IPS-20b (cell line): Measurements from ENCODE around the gene TNS3.

Source experiments
- H3K27ac ChIP-seq: one replicate; pipeline ENCODE4 v1.5.1; 2013; ENCODE audit warnings: low read length
- H3K27me3 ChIP-seq: 2 replicates; pipeline ENCODE4 v1.6.1; 2013; ENCODE audit warnings: mild to moderate bottlenecking, low read length, inconsistent platforms; ENCODE audit not compliant: insufficient read depth
- H3K36me3 ChIP-seq: 2 replicates; pipeline ENCODE4 v1.6.1; 2013; ENCODE audit warnings: low read depth, mild to moderate bottlenecking, inconsistent platforms, low read length, moderate library complexity; ENCODE audit not compliant: insufficient read depth
- H3K4me1 ChIP-seq: 2 replicates; pipeline ENCODE4 v1.6.1; 2013; ENCODE audit warnings: mild to moderate bottlenecking, control low read depth, inconsistent platforms, low read length, moderate library complexity; ENCODE audit not compliant: insufficient read depth
- H3K4me3 ChIP-seq: 2 replicates; pipeline ENCODE4 v1.5.1; 2013; ENCODE audit warnings: mild to moderate bottlenecking, low read length, inconsistent platforms
- H3K9ac ChIP-seq: 2 replicates; pipeline ENCODE4 v1.6.1; 2013; ENCODE audit warnings: low read depth, mild to moderate bottlenecking, inconsistent platforms, low read length, moderate library complexity
- H3K9me3 ChIP-seq: 2 replicates; pipeline ENCODE4 v1.6.1; 2013; ENCODE audit warnings: mild to moderate bottlenecking, low read depth, low read length, inconsistent platforms; ENCODE audit not compliant: insufficient read depth

The TNS3 gene

GRCh38 chr7:47577321-47577919 lies 4.5 kb downstream of the TNS3 start:
- H3K27ac ChIP-seq, result no peak overlapping the region
- H3K9me3 ChIP-seq, result no peaks in the 10 kb centered on the region
- H3K4me3 ChIP-seq, result no peak overlapping the region
- H3K27me3 ChIP-seq, result peaks cover 4% of the 10 kb centered on the region
- no peaks in the 10 kb centered on the region; the same call in 1 of the 2 replicates for H3K36me3 ChIP-seq
- no peak overlapping the region for H3K9ac ChIP-seq
- H3K4me1 ChIP-seq, result peaks cover 14% of the 10 kb centered on the region

DNA sequence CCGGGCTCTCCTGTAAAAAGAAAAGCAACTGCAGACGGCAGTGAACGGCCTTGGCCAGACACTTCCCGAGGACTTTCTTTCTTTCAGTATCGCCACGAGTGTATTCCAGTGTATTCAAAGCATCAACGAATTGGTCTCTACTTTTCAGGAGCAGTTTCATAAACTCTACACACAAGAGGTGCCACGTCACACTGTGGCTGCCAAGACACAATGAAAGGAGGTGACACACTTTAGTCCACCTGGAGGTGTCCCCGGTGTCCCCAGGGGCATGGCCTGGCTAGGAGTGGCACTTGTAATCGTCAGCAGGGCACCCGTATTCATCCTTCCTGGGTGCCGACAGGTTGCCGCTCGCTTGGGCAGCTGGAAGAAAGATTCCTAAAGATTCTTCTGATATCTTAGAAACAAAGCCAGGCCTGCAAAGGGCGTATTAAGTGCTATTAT lies 5.0 kb downstream of the TNS3 start:
- Histone ChIP-seq H3K4me1 (peaks cover 13% of the 10 kb centered on the region), H3K9me3 (no peaks in the 10 kb centered on the region), H3K9ac (no peak overlapping the region), H3K36me3 (no peaks in the 10 kb centered on the region; the same call in 1 of the 2 replicates), H3K27me3 (no peaks in the 10 kb centered on the region; the same call in 1 of the 2 replicates), H3K27ac (no peak overlapping the region), H3K4me3 (no peak overlapping the region)

DNA sequence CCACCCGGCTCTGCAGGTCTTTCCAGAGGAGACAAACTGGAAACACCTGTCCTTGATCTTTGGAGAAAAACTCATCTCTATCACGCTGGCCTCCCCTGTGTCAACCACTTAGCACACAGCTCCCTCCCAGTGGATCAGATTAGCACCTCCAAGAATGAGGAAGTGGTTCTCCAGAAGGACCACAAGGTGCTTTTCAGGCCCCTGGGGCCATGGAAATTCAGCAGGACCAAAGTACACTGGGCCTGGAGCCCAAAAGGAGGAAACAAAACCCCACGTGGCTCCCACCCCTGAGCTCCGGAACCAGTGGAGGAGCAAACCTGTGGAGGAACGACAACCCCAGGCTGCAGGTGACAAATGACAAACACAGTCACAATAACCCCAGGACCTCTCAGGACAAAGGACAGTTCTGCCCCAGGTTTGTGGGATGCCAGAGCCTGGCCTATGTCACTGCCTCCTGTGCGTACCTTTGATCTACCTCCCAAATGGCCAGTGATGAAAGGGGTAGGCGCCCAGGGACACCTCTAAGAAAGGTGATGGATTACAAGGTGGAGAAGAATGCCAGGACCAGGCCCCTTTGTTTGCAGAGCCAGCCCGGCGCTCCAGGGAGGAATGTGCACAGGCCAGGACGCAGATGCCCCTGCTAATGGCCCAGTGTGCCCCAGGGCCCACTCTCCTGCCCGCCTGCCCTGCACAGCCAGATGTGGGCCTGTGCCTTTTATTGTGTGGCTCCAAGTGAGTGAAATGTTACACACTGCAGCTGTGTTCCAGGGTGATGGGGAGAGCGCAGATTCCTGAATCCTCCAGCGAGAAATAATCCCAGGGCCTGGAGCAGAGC lies 5.7 kb downstream of the TNS3 start:
- Histone ChIP-seq H3K9ac (no peak overlapping the region), H3K27ac (no peak overlapping the region), H3K4me3 (no peak overlapping the region), H3K27me3 (no peaks in the 10 kb centered on the region; the same call in 1 of the 2 replicates), H3K4me1 (peaks cover 13% of the 10 kb centered on the region), H3K36me3 (no peaks in the 10 kb centered on the region; the same call in 1 of the 2 replicates), H3K9me3 (no peaks in the 10 kb centered on the region)

- no peaks in the 10 kb centered on the region for H3K9me3 ChIP-seq
- H3K4me3 ChIP-seq, result no peak overlapping the region
- peaks cover 8% of the 10 kb centered on the region for H3K4me1 ChIP-seq
- H3K27me3 ChIP-seq, result no peaks in the 10 kb centered on the region
- H3K9ac ChIP-seq, result no peak overlapping the region
- no peak overlapping the region for H3K27ac ChIP-seq
- no peaks in the 10 kb centered on the region; the same call in 1 of the 2 replicates for H3K36me3 ChIP-seq
Measured at GRCh38 chr7:47574482-47575329, 7.2 kb downstream of the TNS3 start.

DNA sequence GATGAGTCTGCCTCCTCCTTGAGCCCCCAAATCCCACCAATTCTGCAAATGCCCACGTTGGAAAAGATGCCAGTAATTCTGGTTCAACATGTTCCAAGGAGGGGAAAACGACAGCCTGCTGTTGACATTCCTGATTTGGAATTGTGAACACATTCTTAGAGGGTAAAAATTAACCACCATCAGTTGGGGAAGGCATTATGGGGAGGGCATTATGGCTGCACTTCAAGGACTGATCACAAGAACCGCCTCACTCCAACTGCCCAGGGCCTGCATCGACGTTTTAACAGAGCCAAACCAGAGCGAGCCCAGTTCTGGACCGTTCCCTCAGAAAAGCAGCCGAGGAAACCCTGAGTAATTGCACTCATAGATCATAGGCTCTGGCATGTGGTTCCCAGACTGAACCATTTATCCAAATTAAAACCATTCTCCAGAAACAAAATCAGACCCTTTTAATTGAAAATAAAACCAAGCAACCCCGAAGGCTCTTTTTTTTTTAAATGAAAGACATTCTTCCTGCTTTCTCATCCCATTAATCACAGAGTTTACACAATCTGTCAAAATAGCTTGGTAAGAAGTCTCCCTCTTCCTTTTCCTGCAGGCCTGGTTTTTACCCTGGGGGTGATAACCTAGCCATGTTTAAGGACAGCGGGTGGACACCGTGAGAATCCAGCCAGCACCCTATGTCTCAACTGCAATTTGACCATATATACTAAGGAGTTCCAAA lies 8.0 kb downstream of the TNS3 start:
- Histone ChIP-seq H3K27ac (no peak overlapping the region), H3K9ac (no peak overlapping the region), H3K4me1 (peaks cover 8% of the 10 kb centered on the region), H3K27me3 (no peaks in the 10 kb centered on the region), H3K9me3 (no peaks in the 10 kb centered on the region), H3K4me3 (no peak overlapping the region), H3K36me3 (no peaks in the 10 kb centered on the region; the same call in 1 of the 2 replicates)

GRCh38 chr7:47572939-47573757 lies 8.8 kb downstream of the TNS3 start:
- no peak overlapping the region for H3K27ac ChIP-seq
- no peak overlapping the region for H3K9ac ChIP-seq
- H3K36me3 ChIP-seq, result no peaks in the 10 kb centered on the region
- H3K9me3 ChIP-seq, result no peaks in the 10 kb centered on the region
- H3K4me1 ChIP-seq, result peaks cover 8% of the 10 kb centered on the region
- no peaks in the 10 kb centered on the region for H3K27me3 ChIP-seq
- no peak overlapping the region for H3K4me3 ChIP-seq

GRCh38 chr7:47572094-47572445 lies 9.8 kb downstream of the TNS3 start:
- no peaks in the 10 kb centered on the region for H3K36me3 ChIP-seq
- no peak overlapping the region for H3K27ac ChIP-seq
- peaks cover 8% of the 10 kb centered on the region for H3K4me1 ChIP-seq
- no peak overlapping the region for H3K4me3 ChIP-seq
- no peak overlapping the region for H3K9ac ChIP-seq
- no peaks in the 10 kb centered on the region for H3K27me3 ChIP-seq
- no peaks in the 10 kb centered on the region for H3K9me3 ChIP-seq

- no peaks in the 10 kb centered on the region for H3K36me3 ChIP-seq
- H3K4me1 ChIP-seq, result peaks cover 8% of the 10 kb centered on the region
- H3K9ac ChIP-seq, result no peak overlapping the region
- H3K4me3 ChIP-seq, result no peak overlapping the region
- no peaks in the 10 kb centered on the region for H3K9me3 ChIP-seq
- no peak overlapping the region for H3K27ac ChIP-seq
- no peaks in the 10 kb centered on the region for H3K27me3 ChIP-seq
Measured at GRCh38 chr7:47571331-47572093, 10.4 kb downstream of the TNS3 start.

- Histone ChIP-seq H3K9ac (no peak overlapping the region), H3K27ac (no peak overlapping the region), H3K9me3 (no peaks in the 10 kb centered on the region), H3K4me1 (peaks cover 8% of the 10 kb centered on the region), H3K36me3 (no peaks in the 10 kb centered on the region), H3K4me3 (no peak overlapping the region), H3K27me3 (no peaks in the 10 kb centered on the region)
Measured at GRCh38 chr7:47570649-47571050, 11.3 kb downstream of the TNS3 start.

DNA sequence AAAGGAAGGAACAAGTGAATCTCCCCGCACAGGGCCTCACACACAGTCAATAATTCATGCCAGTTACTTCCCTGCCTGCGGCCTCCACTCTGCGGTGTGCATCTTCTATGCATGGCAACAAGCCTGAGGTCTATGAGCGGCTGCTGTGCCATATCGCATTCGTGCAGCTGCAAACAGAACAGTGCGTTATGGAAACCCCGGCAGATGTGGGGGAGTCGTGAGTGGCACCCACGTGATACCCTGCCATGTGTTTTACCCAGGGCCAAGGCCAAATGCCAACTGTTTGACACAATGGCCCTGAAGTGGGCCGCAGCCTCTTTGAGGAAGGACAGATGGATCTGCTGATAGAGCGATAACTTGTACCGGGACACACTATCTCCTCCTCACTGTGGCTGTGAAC lies 13.4 kb downstream of the TNS3 start:
- Histone ChIP-seq H3K27me3 (no peaks in the 10 kb centered on the region), H3K9me3 (no peaks in the 10 kb centered on the region), H3K27ac (no peak overlapping the region), H3K9ac (no peak overlapping the region), H3K4me3 (no peak overlapping the region), H3K36me3 (no peaks in the 10 kb centered on the region), H3K4me1 (peaks cover 5% of the 10 kb centered on the region)
